GM12892 (cell line): Measurements from ENCODE around the gene VAV2.

Source experiments
- POLR2A ChIP-seq: IDR thresholded peaks from 2 replicates; pipeline ENCODE4 v1.6.1; 2011; ENCODE audit warnings: low read depth, low read length, control low read depth
- POLR2AphosphoS5 ChIP-seq: IDR thresholded peaks from 2 replicates; pipeline ENCODE4 v1.6.1; 2011; ENCODE audit warnings: low read depth, low read length, control low read depth
- TAF1 ChIP-seq: IDR thresholded peaks from 2 replicates; pipeline ENCODE4 v1.6.1; 2011; ENCODE audit warnings: low read depth, mild to moderate bottlenecking, control low read depth, low read length, borderline replicate concordance

DNA sequence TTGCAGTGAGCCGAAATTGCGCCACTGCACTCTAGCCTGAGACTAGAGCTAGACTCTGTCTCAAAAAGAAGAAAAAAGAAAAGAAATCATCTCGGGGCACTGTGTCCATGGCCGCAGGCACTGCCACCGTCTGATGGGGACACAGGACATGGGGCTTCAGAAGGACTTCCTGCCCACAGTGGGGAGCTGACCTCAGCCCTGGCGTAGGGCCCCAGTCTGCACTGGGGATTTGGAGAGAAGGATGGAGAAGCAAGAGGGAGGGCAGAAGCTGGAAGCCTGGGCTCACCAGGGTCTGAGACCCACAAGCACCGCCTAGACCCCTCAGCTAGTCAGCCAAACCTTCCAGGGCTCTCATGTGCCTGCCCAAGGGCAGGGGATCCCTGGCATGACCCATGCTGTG is 249.9 kb downstream of the VAV2 start:
- TF ChIP-seq POLR2A: no peak
- no peak for TF ChIP-seq POLR2AphosphoS5
- no peak for TF ChIP-seq TAF1
